CD4-positive, alpha-beta T cell treated with Interleukin-6 at 100 ng/mL for 8 hours (primary cell): Measurements from ENCODE around the gene OR1L6.

Experiments
- DNase-seq: peaks from one replicate; pipeline ENCODE4 v3.0.0-alpha.2; 2020; ENCODE audit warnings: mixed read lengths, low spot score

Gene OR1L6

GRCh38 chr9:122742003-122742402, at the start of gene OR1L6:
TSS of gene OR1L6 (plus strand) at chr9:122742303. CDS start at chr9:122749848, 7,545 bp downstream.
- DNase-seq = no peak

- no peak for DNase-seq
These were observed 46.4 kb upstream of the OR1L6 start for GRCh38 chr9:122695696-122696095.

GRCh38 chr9:122718038-122718437, 24.1 kb upstream of the OR1L6 start:
- no peak for DNase-seq

- DNase-seq = no peak
These were observed 22.9 kb upstream of the OR1L6 start for GRCh38 chr9:122719218-122719617.

- DNase-seq = no peak
These were observed 18.4 kb upstream of the OR1L6 start, which contains the start of gene OR1L4 for GRCh38 chr9:122723690-122724089. TSS of gene OR1L4 (plus strand) at chr9:122723990. CDS start at chr9:122723990, 0 bp downstream.

- no peak for DNase-seq
These were observed 12.7 kb downstream of the OR1L6 start for GRCh38 chr9:122754825-122755224.

GRCh38 chr9:122767817-122768216, 25.7 kb downstream of the OR1L6 start:
- no peak for DNase-seq

- no peak for DNase-seq
These were observed 34.9 kb downstream of the OR1L6 start for GRCh38 chr9:122777052-122777451.

DNA sequence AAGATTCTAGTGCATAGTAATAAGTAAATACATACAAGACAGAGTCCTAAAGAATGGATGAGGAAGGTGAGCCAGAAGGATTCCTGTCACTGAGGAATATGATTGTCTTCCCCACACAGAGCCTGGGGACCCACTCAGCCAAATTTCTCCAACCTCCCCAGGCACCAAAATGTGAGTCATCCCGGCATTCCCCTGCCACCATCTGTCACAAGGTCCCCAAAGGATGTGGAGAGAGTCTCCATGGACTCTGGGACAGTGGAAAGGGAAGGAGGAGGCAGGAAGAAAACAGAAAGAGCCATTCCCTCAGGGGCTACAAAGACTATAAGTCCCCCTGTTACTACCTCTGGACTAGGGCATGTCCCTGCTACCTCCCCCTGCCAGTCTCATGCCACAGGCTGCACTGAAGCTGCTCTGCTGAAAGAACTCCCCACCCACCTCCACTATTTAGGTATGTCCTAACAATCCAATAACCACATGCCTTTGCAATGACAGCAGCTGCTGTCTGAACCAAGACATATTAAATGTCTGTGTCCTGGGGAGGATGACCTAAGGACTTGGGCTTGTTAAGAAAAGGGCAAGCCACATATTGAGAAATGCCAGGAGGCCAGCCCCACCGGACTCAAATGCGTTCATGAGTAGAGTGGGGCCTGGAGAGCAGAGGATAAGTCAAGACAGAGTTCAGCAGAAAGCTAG, 36.0 kb downstream of the OR1L6 start:
- no peak for DNase-seq

GRCh38 chr9:122779181-122779580, 37.1 kb downstream of the OR1L6 start:
- DNase-seq = no peak

DNA sequence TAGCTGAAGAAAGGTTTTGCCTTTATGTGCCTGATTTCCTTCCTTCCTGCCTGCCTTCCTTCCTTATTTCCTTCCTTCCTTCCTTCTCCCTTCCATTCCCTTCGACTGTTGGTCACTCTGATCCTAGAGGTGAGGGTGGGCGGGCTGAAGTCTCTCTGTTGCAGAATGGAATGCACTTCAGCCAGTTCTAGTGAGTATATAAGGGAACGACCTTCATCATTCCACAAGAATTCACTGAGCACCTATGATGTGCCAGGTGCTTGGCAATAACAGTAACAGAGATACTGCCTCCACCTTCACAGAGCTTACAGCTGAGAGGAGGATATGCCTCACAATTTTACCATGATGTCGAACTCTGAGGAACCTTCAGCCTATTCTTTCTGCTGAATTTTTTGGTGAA, 37.9 kb downstream of the OR1L6 start:
- no peak for DNase-seq

DNA sequence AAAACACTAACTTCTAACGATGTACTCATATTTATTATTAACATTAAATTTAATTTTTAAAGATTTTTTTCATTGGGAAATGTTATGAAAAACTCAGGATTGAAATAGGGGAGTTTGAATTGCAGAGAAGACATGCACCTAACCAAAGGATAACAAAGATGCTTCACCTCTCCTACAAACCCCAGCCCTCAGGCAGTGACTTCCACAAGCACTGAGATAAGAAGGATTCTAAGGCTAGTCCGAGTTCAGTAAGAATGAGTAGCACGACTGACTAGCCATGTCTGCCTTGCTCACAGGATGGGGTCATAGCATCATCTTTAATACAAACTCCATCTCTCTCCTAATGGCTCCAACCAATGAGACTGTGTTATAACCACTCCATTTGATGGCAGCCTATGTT, 39.6 kb downstream of the OR1L6 start:
- no peak for DNase-seq

GRCh38 chr9:122785269-122785668, 43.2 kb downstream of the OR1L6 start:
- no peak for DNase-seq

- no peak for DNase-seq
These were observed 44.2 kb downstream of the OR1L6 start for GRCh38 chr9:122786338-122786737.

DNA sequence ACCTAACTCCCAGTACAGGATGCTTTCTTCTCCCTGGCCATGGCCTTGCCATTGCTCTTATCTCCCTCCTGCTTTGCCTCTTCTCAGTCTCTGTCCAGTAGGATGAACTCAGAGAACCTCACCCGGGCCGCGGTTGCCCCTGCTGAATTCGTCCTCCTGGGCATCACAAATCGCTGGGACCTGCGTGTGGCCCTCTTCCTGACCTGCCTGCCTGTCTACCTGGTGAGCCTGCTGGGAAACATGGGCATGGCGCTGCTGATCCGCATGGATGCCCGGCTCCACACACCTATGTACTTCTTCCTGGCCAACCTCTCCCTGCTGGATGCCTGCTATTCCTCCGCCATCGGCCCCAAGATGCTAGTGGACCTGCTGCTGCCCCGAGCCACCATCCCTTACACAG, 46.7 kb downstream of the OR1L6 start, which contains the start of gene OR5C1:
Gene OR5C1, plus strand, starts transcription at position 103 of the 400 bp plus-strand sequence. Its CDS starts 0 bp downstream, at position 103.
- no peak for DNase-seq

- no peak for DNase-seq
These were observed 47.3 kb downstream of the OR1L6 start for GRCh38 chr9:122789256-122790046.

DNA sequence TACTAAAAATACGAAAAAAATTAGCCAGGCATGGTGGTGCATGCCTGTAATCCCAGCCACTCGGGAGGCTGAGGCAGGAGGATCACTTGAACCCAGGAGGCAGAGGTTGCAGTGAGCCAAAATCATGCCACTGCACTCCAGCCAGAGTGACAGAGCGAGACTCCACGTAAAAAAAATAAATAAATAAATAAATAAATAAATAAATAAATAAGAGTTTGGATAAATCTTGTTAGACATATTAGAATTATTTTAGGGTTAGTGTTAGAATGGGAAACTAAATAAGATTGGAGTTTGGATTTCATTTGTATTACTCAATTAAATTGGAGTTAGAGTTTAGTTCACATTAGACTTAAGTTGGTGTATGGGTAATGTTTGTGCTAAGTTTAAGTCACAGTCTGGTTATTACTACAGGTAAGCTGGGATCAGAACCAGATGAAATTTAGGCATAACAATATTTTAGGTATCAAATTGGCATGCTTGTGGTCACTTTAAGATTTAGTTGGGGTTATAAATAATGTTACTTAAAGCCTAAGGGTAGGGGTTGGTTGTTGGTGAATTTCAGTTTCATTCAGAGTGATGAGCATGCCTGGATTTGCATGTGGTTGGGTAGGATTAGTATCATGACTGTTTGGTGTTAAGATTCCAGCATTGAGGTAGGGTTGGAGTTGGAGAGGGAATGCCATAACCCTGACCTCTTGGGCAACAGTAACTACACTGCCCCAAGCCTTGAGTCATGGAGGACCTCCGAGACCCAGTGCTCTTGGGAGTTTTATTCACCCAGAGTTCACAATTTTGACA, 50.0 kb downstream of the OR1L6 start:
- DNase-seq = no peak

DNA sequence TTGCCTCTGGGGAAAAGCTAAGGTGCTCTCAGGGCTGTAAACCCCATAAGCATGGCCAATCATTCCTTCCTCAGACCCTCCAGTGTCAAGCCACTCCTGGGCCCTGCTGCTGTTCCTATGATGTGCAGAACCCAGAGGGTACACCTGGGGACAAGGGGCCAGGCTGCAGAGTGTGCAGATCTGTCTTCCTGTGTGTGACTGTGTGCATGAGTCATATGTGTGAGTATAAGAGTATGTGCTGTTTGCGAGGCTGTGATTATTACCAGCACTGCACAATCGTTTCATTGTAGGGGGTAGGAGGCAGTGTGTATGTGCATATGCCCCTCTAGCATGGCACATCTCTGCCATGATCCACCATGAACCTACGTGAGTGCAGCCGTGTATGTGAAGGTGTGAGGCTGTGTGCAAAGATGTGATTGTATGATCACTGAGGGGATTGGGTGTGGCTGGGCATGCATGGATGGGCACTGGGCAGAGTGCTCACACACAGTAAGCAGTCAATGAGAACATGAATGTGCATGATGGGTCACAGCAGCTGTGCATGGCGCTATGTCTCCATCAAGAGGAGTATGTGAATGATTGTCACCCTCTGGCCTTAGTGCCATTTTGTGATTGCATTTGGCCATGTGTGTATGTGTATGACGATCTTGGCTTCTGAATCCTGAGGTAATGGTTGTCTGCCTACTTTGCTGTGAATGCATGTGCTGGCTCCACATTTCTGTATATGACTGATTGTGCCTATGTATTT, 55.4 kb downstream of the OR1L6 start:
- DNase-seq = no peak
